Panc1 (cell line): ENCODE measurements around the gene MAP1LC3A. TPM values are rescaled to one million over a fixed set of nuclear protein-coding genes. Genes with fewer than 3 reads are reported as not detected.

Experiments used
- ATAC-seq: fragments of 200-7000 bp; cut with Tn5 transposase; 2 replicates; pipeline ENCODE4 v1.9.1; 2020; ENCODE audit warnings: mild to moderate bottlenecking, moderate library complexity
- BruUV-seq: library from RNA; stranded (reverse); fragments of 400-500 nt; replicated peaks from 2 replicates; lab custom pipeline; 2021; lab: Mats Ljungman, UMichigan
- CTCF ChIA-PET: fragments of 300-600 bp; sonication (Branson Sonifier 250); formaldehyde crosslinking; loops from one replicate; lab custom pipeline; 2022; ENCODE audit warnings: antibody characterized with exemption; lab: Charles Lee
- POLR2A ChIA-PET: fragments of 300-600 bp; sonication (Branson Sonifier 250); formaldehyde crosslinking; loops from one replicate; lab custom pipeline; 2022; ENCODE audit warnings: antibody characterized with exemption; lab: Charles Lee
- DNase-seq: peaks from one replicate; pipeline ENCODE4 v3.0.0-alpha.2; 2010; ENCODE audit warnings: low read depth, low spot score
- H3K27ac ChIP-seq: 2 replicates; pipeline ENCODE4 v1.5.1; 2011; ENCODE audit warnings: mild to moderate bottlenecking, low read length, inconsistent platforms
- H3K27me3 ChIP-seq: fragments of 200-500 bp; sonication (Bioruptor generic); 2 replicates; pipeline ENCODE4 v1.6.0; 2014; ENCODE audit warnings: low read length, inconsistent platforms; ENCODE audit not compliant: control insufficient read depth, insufficient read depth
- H3K36me3 ChIP-seq: fragments of 200-500 bp; sonication (Bioruptor generic); 2 replicates; pipeline ENCODE4 v1.5.1; 2014; ENCODE audit warnings: inconsistent platforms, mild to moderate bottlenecking, low read length, moderate library complexity; ENCODE audit not compliant: control insufficient read depth, insufficient read depth
- H3K4me1 ChIP-seq: 2 replicates; pipeline ENCODE4 v1.5.1; 2011; ENCODE audit warnings: inconsistent platforms, mild to moderate bottlenecking, low read length, moderate library complexity; ENCODE audit not compliant: control insufficient read depth, insufficient read depth
- H3K4me3 ChIP-seq, 2 experiments: 2 replicates each; pipeline ENCODE4 v1.5.1; 2011 to 2012; ENCODE audit warnings: low read depth in 2 of 2, low read length in 2 of 2, mild to moderate bottlenecking in 2 of 2, inconsistent platforms in 1 of 2, moderate library complexity in 1 of 2
- H3K9me3 ChIP-seq: fragments of 200-500 bp; sonication (Bioruptor generic); 2 replicates; pipeline ENCODE4 v1.5.1; 2014; ENCODE audit warnings: low read depth, mild to moderate bottlenecking, inconsistent platforms, low read length, moderate library complexity; ENCODE audit not compliant: control insufficient read depth, insufficient read depth
- POLR2AphosphoS5 ChIP-seq: IDR thresholded peaks from 2 replicates; pipeline ENCODE4 v1.6.1; 2012; ENCODE audit warnings: mild to moderate bottlenecking, low read depth, low read length, moderate library complexity
- SIN3A ChIP-seq: IDR thresholded peaks from 2 replicates; pipeline ENCODE4 v1.6.1; 2012; ENCODE audit warnings: low read depth, mild to moderate bottlenecking, low read length, moderate library complexity, borderline replicate concordance; ENCODE audit not compliant: insufficient read depth
- TCF7L2 ChIP-seq: IDR thresholded peaks from 2 replicates; pipeline ENCODE4 v1.6.1; 2011; ENCODE audit warnings: mild to moderate bottlenecking, low read depth, low read length, inconsistent platforms
- in situ Hi-C: cut with HindIII; loops from 2 replicates; pipeline ENCODE4 v1.10.0; 2016; ENCODE audit warnings: low sequenced_read_pairs, low pct_unique_long_range_greater_than_20kb
- intact Hi-C: fragments of 100-400 bp; cut with micrococcal nuclease; formaldehyde crosslinking; loops from one replicate; pipeline ENCODE4 v1.10.0; 2022; ENCODE audit not compliant: unreplicated experiment
- total RNA-seq: library from RNA; stranded (reverse); gene quantifications from one replicate; pipeline ENCODE4 v1.2.1, GENCODE V29; 2021; ENCODE audit not compliant: unreplicated experiment
- TF ChIP-seq, protein P1 (sequence below), 2 experiments: IDR thresholded peaks; 2 replicates each; pipeline ENCODE4 v1.6.1; 2011 to 2012; ENCODE audit warnings: low read depth in 2 of 2, control low read depth in 1 of 2, low read length in 1 of 2, mild to moderate bottlenecking in 1 of 2, moderate library complexity in 1 of 2; ENCODE audit not compliant: insufficient read depth in 1 of 2
- TF ChIP-seq, protein P2 (sequence below): fragments of 450-650 bp; IDR thresholded peaks from 2 replicates; pipeline ENCODE4 v1.5.1; 2017; ENCODE audit warnings: mild to moderate bottlenecking

Gene MAP1LC3A
- total RNA-seq, 1 experiment from 2014 or later: 25.1 TPM

DNA sequence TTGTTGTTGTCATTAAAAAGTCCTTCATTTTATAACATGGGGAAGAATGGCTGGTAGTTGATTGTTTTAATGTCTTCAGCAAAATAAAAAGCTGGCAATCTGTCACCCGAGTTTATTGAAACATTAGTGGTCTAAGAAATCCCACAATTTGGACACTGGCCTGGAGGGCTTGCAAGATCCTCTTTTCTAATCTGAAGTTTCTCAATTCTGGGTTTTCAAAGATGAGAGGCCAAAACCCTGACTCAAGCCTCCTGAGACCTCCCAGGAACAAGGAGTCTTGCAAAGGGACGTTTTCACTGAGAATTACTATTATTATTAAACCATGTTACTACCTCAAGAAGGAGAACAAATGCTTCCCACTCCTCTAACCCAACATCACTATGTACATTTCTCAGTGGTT is 19.5 kb downstream of the MAP1LC3A start:
- intact Hi-C loops: no loop called here
- TF ChIP-seq, protein P1, sequence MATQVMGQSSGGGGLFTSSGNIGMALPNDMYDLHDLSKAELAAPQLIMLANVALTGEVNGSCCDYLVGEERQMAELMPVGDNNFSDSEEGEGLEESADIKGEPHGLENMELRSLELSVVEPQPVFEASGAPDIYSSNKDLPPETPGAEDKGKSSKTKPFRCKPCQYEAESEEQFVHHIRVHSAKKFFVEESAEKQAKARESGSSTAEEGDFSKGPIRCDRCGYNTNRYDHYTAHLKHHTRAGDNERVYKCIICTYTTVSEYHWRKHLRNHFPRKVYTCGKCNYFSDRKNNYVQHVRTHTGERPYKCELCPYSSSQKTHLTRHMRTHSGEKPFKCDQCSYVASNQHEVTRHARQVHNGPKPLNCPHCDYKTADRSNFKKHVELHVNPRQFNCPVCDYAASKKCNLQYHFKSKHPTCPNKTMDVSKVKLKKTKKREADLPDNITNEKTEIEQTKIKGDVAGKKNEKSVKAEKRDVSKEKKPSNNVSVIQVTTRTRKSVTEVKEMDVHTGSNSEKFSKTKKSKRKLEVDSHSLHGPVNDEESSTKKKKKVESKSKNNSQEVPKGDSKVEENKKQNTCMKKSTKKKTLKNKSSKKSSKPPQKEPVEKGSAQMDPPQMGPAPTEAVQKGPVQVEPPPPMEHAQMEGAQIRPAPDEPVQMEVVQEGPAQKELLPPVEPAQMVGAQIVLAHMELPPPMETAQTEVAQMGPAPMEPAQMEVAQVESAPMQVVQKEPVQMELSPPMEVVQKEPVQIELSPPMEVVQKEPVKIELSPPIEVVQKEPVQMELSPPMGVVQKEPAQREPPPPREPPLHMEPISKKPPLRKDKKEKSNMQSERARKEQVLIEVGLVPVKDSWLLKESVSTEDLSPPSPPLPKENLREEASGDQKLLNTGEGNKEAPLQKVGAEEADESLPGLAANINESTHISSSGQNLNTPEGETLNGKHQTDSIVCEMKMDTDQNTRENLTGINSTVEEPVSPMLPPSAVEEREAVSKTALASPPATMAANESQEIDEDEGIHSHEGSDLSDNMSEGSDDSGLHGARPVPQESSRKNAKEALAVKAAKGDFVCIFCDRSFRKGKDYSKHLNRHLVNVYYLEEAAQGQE (IDR thresholded peaks at IDR 0.05; ENCODE audit: insufficient read depth in 1 of 2, low read depth in 2 of 2, low read length in 1 of 2): no peak
- TF ChIP-seq SIN3A (no peak), POLR2AphosphoS5 (no peak), TCF7L2 (no peak)
- TF ChIP-seq, protein P2, sequence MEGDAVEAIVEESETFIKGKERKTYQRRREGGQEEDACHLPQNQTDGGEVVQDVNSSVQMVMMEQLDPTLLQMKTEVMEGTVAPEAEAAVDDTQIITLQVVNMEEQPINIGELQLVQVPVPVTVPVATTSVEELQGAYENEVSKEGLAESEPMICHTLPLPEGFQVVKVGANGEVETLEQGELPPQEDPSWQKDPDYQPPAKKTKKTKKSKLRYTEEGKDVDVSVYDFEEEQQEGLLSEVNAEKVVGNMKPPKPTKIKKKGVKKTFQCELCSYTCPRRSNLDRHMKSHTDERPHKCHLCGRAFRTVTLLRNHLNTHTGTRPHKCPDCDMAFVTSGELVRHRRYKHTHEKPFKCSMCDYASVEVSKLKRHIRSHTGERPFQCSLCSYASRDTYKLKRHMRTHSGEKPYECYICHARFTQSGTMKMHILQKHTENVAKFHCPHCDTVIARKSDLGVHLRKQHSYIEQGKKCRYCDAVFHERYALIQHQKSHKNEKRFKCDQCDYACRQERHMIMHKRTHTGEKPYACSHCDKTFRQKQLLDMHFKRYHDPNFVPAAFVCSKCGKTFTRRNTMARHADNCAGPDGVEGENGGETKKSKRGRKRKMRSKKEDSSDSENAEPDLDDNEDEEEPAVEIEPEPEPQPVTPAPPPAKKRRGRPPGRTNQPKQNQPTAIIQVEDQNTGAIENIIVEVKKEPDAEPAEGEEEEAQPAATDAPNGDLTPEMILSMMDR: no peak

DNA sequence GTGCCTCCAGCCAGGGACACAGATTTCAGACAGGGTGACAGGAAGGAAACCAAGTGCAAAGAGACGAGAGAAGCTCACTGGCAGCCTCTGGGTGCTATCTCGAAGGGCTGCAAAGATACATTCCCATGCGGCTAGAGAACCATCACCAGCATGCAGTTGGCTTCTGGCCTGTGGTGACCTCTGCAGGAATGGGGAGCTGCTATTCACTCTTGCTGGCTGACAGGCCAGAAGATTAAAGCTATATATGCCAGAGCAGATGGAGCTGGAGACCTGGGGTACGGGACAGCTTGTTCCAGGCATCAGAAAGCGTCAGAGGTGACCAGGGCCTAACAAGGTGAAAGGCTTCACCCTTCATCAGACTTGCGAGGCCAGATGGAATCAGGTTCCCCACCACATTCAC is 20.0 kb downstream of the MAP1LC3A start:
- in situ Hi-C loops: no loop called here
- POLR2A ChIA-PET: no interaction called here
- H3K4me1 ChIP-seq: no peaks in the 10 kb centered on the region
- CTCF ChIA-PET: interaction anchor here (0.6 to 1.0 kb wide), 3 partner anchors 19 to 191 kb away, joined by 3 read pairs; no protein-coding TSS in a partner anchor
- H3K27ac ChIP-seq: no peak overlapping the region
- no peak for ATAC-seq
- BruUV-seq: no TSS peak
- TF ChIP-seq SIN3A: no peak
- TF ChIP-seq POLR2AphosphoS5: no peak
- TF ChIP-seq, protein P1 (IDR thresholded peaks at IDR 0.05; ENCODE audit: insufficient read depth in 1 of 2, low read depth in 2 of 2, low read length in 1 of 2): no peak
- no peak overlapping the region for H3K4me3 ChIP-seq
- no peaks in the 10 kb centered on the region; the same call in 1 of the 2 replicates for H3K36me3 ChIP-seq
- no peaks in the 10 kb centered on the region for H3K27me3 ChIP-seq
- H3K9me3 ChIP-seq: no peaks in the 10 kb centered on the region
- DNase-seq: no peak
- intact Hi-C loops: no loop called here

More for the DNA sequence above, 19.5 kb downstream of the MAP1LC3A start:
- Histone ChIP-seq H3K27ac (no peak overlapping the region), H3K4me3 (no peak overlapping the region), H3K27me3 (no peaks in the 10 kb centered on the region), H3K4me1 (no peaks in the 10 kb centered on the region), H3K36me3 (no peaks in the 10 kb centered on the region; the same call in 1 of the 2 replicates), H3K9me3 (no peaks in the 10 kb centered on the region)
- CTCF ChIA-PET: no interaction called here
- no peak for DNase-seq
- no peak for ATAC-seq
- POLR2A ChIA-PET: no interaction called here
- in situ Hi-C loops: no loop called here
- BruUV-seq: no TSS peak
